GM21528 (cell line): Measurements from ENCODE around the gene GOLPH3.
"Not testable (repeated sequence)": the region's sequence is repeated elsewhere in the genome, so short reads cannot be mapped to it uniquely, and the experiment has no call there.

Source experiments
- ATAC-seq: cut with Tn5 transposase; IDR thresholded peaks from one replicate; pipeline ENCODE4 v1.9.1; 2021; ENCODE audit warnings: mild to moderate bottlenecking, moderate library complexity; ENCODE audit not compliant: unreplicated experiment, low FRiP score

GOLPH3 gene

GRCh38 chr5:32078855-32079254 lies 95.3 kb downstream of the GOLPH3 start:
- ATAC-seq, result not testable (repeated sequence)

GRCh38 chr5:32076699-32077695 lies 97.1 kb downstream of the GOLPH3 start:
- ATAC-seq, result peak; percentile 63
